GM23338 (cell line): ENCODE data around the gene PUS7. TPM values are rescaled to one million over a fixed set of nuclear protein-coding genes. Genes with fewer than 3 reads are reported as not detected.

ENCODE experiments used
- ATAC-seq: fragments of 200-7000 bp; cut with Tn5 transposase; 3 replicates; pipeline ENCODE4 v1.9.1; 2020
- DNase-seq: peaks from one replicate; pipeline ENCODE4 v3.0.0-alpha.2; 2015; ENCODE audit warnings: low spot score
- H2AFZ ChIP-seq: fragments of 200-600 bp; sonication (generic); 2 replicates; pipeline ENCODE4 v1.8.0; 2016; ENCODE audit warnings: antibody characterized with exemption, mild to moderate bottlenecking, moderate library complexity
- H3F3A ChIP-seq: fragments of 200-600 bp; sonication (generic); replicated peaks from 2 replicates; pipeline ENCODE4 v1.8.0; 2017; ENCODE audit warnings: antibody characterized with exemption, mixed run types, low read depth
- H3K27ac ChIP-seq: fragments of 200-600 bp; sonication (generic); 2 replicates; pipeline ENCODE4 v1.6.1; 2016; ENCODE audit warnings: low read depth
- H3K27me3 ChIP-seq: fragments of 200-600 bp; sonication (generic); 2 replicates; pipeline ENCODE4 v1.8.0; 2016; ENCODE audit warnings: mild to moderate bottlenecking, mixed run types, moderate library complexity; ENCODE audit not compliant: insufficient read depth
- H3K36me3 ChIP-seq: fragments of 200-600 bp; sonication (generic); 2 replicates; pipeline ENCODE4 v1.8.0; 2016; ENCODE audit warnings: mild to moderate bottlenecking; ENCODE audit not compliant: insufficient read depth
- H3K4me1 ChIP-seq: fragments of 200-600 bp; sonication (generic); 2 replicates; pipeline ENCODE4 v1.8.0; 2016; ENCODE audit warnings: mild to moderate bottlenecking, moderate library complexity; ENCODE audit not compliant: insufficient read depth
- H3K4me2 ChIP-seq: fragments of 200-600 bp; sonication (generic); 2 replicates; pipeline ENCODE4 v1.7.1; 2017; ENCODE audit warnings: mixed run types
- H3K4me3 ChIP-seq: fragments of 200-600 bp; sonication (generic); 2 replicates; pipeline ENCODE4 v1.6.1; 2016; ENCODE audit warnings: mixed run types
- H3K79me2 ChIP-seq: fragments of 200-600 bp; sonication (generic); replicated peaks from 2 replicates; pipeline ENCODE4 v1.8.0; 2017; ENCODE audit warnings: mild to moderate bottlenecking; ENCODE audit not compliant: insufficient read depth
- H3K9me2 ChIP-seq: fragments of 200-600 bp; sonication (generic); 2 replicates; pipeline ENCODE4 v1.8.0; 2017; ENCODE audit not compliant: insufficient read depth
- H4K20me1 ChIP-seq: fragments of 200-600 bp; sonication (generic); replicated peaks from 2 replicates; pipeline ENCODE4 v1.8.0; 2017; ENCODE audit warnings: mild to moderate bottlenecking; ENCODE audit not compliant: insufficient read depth
- H3K27ac Mint-ChIP-seq: 2 replicates; pipeline ENCODE4 v1.8.0; 2020; ENCODE audit warnings: inconsistent platforms, mild to moderate bottlenecking, moderate library complexity, mixed read lengths
- H3K27me3 Mint-ChIP-seq: 3 replicates; pipeline ENCODE4 v1.8.0; 2022; ENCODE audit warnings: low read depth, mild to moderate bottlenecking, moderate library complexity, mixed read lengths, inconsistent platforms; ENCODE audit not compliant: insufficient read depth, poor library complexity
- H3K36me3 Mint-ChIP-seq: 3 replicates; pipeline ENCODE4 v1.8.0; 2021; ENCODE audit warnings: low read depth, mild to moderate bottlenecking, inconsistent platforms, moderate library complexity, mixed read lengths
- H3K4me1 Mint-ChIP-seq: 3 replicates; pipeline ENCODE4 v1.8.0; 2020; ENCODE audit warnings: mild to moderate bottlenecking, inconsistent platforms, mixed read lengths
- H3K4me3 Mint-ChIP-seq: 3 replicates; pipeline ENCODE4 v1.8.0; 2021; ENCODE audit warnings: moderate library complexity, mild to moderate bottlenecking, inconsistent platforms, mixed read lengths
- H3K9me3 Mint-ChIP-seq: 3 replicates; pipeline ENCODE4 v1.8.0; 2020; ENCODE audit warnings: moderate library complexity, mild to moderate bottlenecking, inconsistent platforms, mixed read lengths
- CREB1 ChIP-seq: fragments of 250-450 bp; sonication (Bioruptor Pico); IDR thresholded peaks from 2 replicates; pipeline ENCODE4 v1.5.0; 2020; ENCODE audit warnings: low read depth, mild to moderate bottlenecking, moderate library complexity
- POLR2AphosphoS5 ChIP-seq: IDR thresholded peaks from 2 replicates; pipeline ENCODE4 v1.6.1; 2016; ENCODE audit warnings: antibody characterized with exemption, low read depth
- ZNF114 ChIP-seq: fragments of 250-450 bp; sonication (Bioruptor Pico); IDR thresholded peaks from 2 replicates; pipeline ENCODE4 v1.5.0; 2020; ENCODE audit warnings: mild to moderate bottlenecking, moderate library complexity
- long read RNA-seq: library from polyadenylated mRNA; unstranded; transcript quantifications from one replicate; pipeline ENCODE4 v2.0.0, GENCODE V29; 2020; ENCODE audit not compliant: unreplicated experiment
- polyA plus RNA-seq: library from polyadenylated mRNA; unstranded; fragments of >200 nt; fragmentation: Nextera tagmentation; extraction: Ambion mirVana; gene quantifications from 2 replicates; pipeline ENCODE4 v1.2.1, GENCODE V29; 2016
- total RNA-seq: library from RNA; depleted of rRNA; stranded (reverse); fragments of >200 nt; shearing (Covaris generic); gene quantifications from 2 replicates; pipeline ENCODE4 v1.2.3, GENCODE V29; 2014; rRNA removed
- TF ChIP-seq, protein P1 (sequence below): IDR thresholded peaks from 2 replicates; pipeline ENCODE4 v1.6.1; 2016; ENCODE audit warnings: antibody characterized with exemption
- TF ChIP-seq, protein P2 (sequence below): IDR thresholded peaks from one replicate; pipeline ENCODE4 v1.6.1; 2018; ENCODE audit warnings: antibody characterized with exemption; ENCODE audit not compliant: unreplicated experiment

The PUS7 gene, protein sequence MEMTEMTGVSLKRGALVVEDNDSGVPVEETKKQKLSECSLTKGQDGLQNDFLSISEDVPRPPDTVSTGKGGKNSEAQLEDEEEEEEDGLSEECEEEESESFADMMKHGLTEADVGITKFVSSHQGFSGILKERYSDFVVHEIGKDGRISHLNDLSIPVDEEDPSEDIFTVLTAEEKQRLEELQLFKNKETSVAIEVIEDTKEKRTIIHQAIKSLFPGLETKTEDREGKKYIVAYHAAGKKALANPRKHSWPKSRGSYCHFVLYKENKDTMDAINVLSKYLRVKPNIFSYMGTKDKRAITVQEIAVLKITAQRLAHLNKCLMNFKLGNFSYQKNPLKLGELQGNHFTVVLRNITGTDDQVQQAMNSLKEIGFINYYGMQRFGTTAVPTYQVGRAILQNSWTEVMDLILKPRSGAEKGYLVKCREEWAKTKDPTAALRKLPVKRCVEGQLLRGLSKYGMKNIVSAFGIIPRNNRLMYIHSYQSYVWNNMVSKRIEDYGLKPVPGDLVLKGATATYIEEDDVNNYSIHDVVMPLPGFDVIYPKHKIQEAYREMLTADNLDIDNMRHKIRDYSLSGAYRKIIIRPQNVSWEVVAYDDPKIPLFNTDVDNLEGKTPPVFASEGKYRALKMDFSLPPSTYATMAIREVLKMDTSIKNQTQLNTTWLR
- 54.3 and 62.2 TPM in 2 replicates for total RNA-seq
- 25.9 and 34.8 TPM in 2 replicates for polyA plus RNA-seq
- long read RNA-seq, partial matches to known transcripts, result 17 of 26 reads
- long read RNA-seq, other reads (novel, unspliced or antisense), result 4 of 26 reads

DNA sequence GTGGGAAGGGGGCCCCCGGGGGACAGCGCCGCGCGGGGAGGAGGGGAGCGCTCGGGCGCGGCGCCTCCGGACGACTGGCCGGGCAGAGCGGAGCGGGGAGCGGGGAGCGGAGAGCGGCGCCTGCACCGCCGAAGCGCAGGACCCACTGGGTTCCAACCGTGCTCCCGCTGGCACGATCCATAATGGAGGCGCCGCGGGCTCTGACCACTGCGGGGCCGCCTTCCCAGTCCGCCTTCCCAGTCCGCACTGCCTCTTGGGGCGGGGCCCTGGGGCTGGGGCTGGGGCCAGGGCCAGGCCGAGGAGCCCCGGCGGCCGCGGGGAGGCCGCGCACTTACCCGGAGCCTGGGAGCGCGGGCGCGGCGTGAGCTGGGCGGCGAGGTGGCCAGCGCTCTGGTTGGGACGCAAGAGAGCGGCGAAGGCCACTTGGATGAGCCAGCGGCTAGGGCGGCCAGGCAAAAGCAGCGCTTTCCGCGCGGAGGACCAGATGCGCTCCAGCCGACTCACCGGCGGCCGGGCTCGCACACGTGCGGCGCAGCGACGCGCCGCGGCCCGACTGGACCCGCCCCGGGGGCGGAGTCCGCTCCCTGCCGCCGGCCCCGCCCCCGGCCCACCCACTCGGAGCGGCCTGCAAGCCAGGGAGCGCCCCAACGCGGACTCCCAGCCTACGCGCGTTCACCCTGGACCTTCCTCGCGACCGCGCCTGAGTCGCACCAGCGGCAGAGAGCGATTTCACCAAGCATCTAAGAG, at the start of gene PUS7:
Gene PUS7, minus strand, starts transcription at position 555 of the 747 bp plus-strand sequence. CDS start 13,759 bp downstream, outside the sequence.
- Mint-ChIP-seq H3K36me3 (peaks cover 31% of the 10 kb centered on the region), H3K27ac (peak within 1 kb of the TSS; percentile 99)
- 0 out of 2 replicates have a peak, but pooled peaks cover 5% of the 10 kb centered on the region for H3K4me1 ChIP-seq

More for the DNA sequence above, at the start of gene PUS7:
- Mint-ChIP-seq H3K27me3 (peaks cover 7% of the 10 kb centered on the region), H3K9me3 (peaks cover 6% of the 10 kb centered on the region; the same call in 2 of the 3 replicates), H3K4me3 (peak within 1 kb of the TSS; percentile 99), H3K4me1 (peaks cover 10% of the 10 kb centered on the region; the same call in 2 of the 3 replicates)
- Histone ChIP-seq H3K36me3 (peaks cover 7% of the 10 kb centered on the region), H3K9me2 (no peaks in the 10 kb centered on the region), H2AFZ (peak within 1 kb of the TSS; percentile 94), H3K4me2 (peak within 1 kb of the TSS; percentile 78), H4K20me1 (peaks cover 20% of the 10 kb centered on the region), H3K79me2 (peaks cover 47% of the 10 kb centered on the region), H3K27ac (peak within 1 kb of the TSS; percentile 87), H3K27me3 (0 out of 2 replicates have a peak, but pooled peaks cover 5% of the 10 kb centered on the region), H3K4me3 (peak within 1 kb of the TSS; percentile 98), H3F3A (0 out of 2 replicates have a peak, but pooled peaks cover 6% of the 10 kb centered on the region)
- TF ChIP-seq ZNF114 (CRISPR knock-in tag), result no peak
- TF ChIP-seq, protein P1, sequence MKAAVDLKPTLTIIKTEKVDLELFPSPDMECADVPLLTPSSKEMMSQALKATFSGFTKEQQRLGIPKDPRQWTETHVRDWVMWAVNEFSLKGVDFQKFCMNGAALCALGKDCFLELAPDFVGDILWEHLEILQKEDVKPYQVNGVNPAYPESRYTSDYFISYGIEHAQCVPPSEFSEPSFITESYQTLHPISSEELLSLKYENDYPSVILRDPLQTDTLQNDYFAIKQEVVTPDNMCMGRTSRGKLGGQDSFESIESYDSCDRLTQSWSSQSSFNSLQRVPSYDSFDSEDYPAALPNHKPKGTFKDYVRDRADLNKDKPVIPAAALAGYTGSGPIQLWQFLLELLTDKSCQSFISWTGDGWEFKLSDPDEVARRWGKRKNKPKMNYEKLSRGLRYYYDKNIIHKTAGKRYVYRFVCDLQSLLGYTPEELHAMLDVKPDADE, result peak; percentile 20; the same call in 1 of the 2 replicates
- TF ChIP-seq, protein P2, sequence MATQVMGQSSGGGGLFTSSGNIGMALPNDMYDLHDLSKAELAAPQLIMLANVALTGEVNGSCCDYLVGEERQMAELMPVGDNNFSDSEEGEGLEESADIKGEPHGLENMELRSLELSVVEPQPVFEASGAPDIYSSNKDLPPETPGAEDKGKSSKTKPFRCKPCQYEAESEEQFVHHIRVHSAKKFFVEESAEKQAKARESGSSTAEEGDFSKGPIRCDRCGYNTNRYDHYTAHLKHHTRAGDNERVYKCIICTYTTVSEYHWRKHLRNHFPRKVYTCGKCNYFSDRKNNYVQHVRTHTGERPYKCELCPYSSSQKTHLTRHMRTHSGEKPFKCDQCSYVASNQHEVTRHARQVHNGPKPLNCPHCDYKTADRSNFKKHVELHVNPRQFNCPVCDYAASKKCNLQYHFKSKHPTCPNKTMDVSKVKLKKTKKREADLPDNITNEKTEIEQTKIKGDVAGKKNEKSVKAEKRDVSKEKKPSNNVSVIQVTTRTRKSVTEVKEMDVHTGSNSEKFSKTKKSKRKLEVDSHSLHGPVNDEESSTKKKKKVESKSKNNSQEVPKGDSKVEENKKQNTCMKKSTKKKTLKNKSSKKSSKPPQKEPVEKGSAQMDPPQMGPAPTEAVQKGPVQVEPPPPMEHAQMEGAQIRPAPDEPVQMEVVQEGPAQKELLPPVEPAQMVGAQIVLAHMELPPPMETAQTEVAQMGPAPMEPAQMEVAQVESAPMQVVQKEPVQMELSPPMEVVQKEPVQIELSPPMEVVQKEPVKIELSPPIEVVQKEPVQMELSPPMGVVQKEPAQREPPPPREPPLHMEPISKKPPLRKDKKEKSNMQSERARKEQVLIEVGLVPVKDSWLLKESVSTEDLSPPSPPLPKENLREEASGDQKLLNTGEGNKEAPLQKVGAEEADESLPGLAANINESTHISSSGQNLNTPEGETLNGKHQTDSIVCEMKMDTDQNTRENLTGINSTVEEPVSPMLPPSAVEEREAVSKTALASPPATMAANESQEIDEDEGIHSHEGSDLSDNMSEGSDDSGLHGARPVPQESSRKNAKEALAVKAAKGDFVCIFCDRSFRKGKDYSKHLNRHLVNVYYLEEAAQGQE, result peak; percentile 1
- peak; percentile 96 for TF ChIP-seq POLR2AphosphoS5
- TF ChIP-seq CREB1 (CRISPR knock-in tag), result peak; percentile 30; the same call in 1 of the 2 replicates
- ATAC-seq (peak; percentile 93), DNase-seq (peak; percentile 95)
